T-helper 17 cell (primary cell): ENCODE measurements around the gene LPA. TPM values are rescaled to one million over a fixed set of nuclear protein-coding genes. Genes with fewer than 3 reads are reported as not detected.
"Not testable (repeated sequence)": the region's sequence is repeated elsewhere in the genome, so short reads cannot be mapped to it uniquely, and the experiment has no call there.

Source experiments
- ATAC-seq: fragments of 150-1000 bp; cut with Tn5 transposase; 2 replicates; pipeline ENCODE4 v1.10.0; 2021; ENCODE audit warnings: mild to moderate bottlenecking, moderate library complexity
- DNase-seq, 3 donors: peaks; one replicate each; pipeline versions ENCODE4 v3.0.0 to v3.0.0-alpha.2; 2020 to 2021
- H3K9me3 ChIP-seq: one replicate; pipeline ENCODE4 v1.7.0; 2013; ENCODE audit warnings: low read length, mild to moderate bottlenecking; ENCODE audit not compliant: control insufficient read depth, poor library complexity, severe bottlenecking
- H3K27ac Mint-ChIP-seq: one replicate; pipeline ENCODE4 v1.8.0; 2022; ENCODE audit warnings: mild to moderate bottlenecking, moderate library complexity, mixed read lengths
- H3K27me3 Mint-ChIP-seq: one replicate; pipeline ENCODE4 v1.8.0; 2022; ENCODE audit warnings: mixed read lengths
- H3K36me3 Mint-ChIP-seq: one replicate; pipeline ENCODE4 v1.8.0; 2022; ENCODE audit warnings: low read depth, mixed read lengths
- H3K4me1 Mint-ChIP-seq: one replicate; pipeline ENCODE4 v1.8.0; 2022; ENCODE audit warnings: mild to moderate bottlenecking, mixed read lengths
- H3K4me3 Mint-ChIP-seq: one replicate; pipeline ENCODE4 v1.8.0; 2022; ENCODE audit warnings: mild to moderate bottlenecking, moderate library complexity, mixed read lengths
- total RNA-seq, 4 donors: library from RNA in 2 of 4; stranded (reverse) in 2 of 4; gene quantifications; one replicate each; pipeline ENCODE4 v1.2.3 and lab custom pipeline; 2022 to 2026

The LPA gene
- total RNA-seq, 2 donors from 2014 or later: not detected

DNA sequence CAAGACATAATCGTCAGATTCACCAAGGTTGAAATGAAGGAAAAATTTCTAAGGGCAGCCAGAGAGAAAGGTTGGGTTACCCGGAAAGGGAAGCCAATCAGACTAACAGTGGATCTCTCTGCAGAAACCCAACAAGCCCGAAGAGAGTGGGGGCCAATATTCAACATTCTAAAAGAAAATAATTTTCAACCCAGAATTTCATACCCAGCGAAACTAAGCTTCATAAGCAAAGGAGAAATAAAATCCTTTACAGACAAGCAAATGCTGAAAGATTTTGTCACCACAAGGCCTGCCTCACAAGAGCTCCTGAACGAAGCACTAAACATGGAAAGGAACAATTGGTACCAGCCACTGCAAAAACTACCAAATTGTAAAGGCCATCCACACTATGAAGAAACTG lies 134.6 kb downstream of the LPA start:
- not testable (repeated sequence) for H3K9me3 ChIP-seq, H3K4me3 Mint-ChIP-seq, ATAC-seq, H3K27me3 Mint-ChIP-seq, H3K4me1 Mint-ChIP-seq, H3K27ac Mint-ChIP-seq, H3K36me3 Mint-ChIP-seq, DNase-seq

DNA sequence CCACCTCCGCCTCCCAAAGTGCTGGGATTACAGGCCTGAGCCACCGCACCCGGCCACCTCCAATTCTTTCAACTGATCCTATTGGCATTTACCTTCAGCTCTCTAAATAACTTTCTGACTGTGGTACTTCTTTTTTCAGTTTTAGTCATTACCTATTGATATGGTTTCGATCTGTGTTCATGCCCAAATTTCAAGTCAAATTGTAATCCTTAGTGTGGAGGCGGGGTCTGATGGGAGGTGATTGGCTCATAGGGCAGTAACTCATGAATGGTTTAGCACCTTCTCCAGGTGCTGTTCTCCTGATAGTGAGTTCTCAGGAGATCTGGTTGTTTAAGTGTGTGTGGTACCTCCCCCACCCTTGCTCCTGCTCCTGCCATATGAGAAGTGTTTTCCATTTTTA lies 140.9 kb downstream of the LPA start:
- DNase-seq (no peak), ATAC-seq (no peak)
- Mint-ChIP-seq H3K27ac (no peak overlapping the region), H3K27me3 (no peaks in the 10 kb centered on the region), H3K4me3 (no peak overlapping the region), H3K36me3 (peaks cover 3% of the 10 kb centered on the region), H3K4me1 (peaks cover 28% of the 10 kb centered on the region)
- H3K9me3 ChIP-seq: no peaks in the 10 kb centered on the region

DNA sequence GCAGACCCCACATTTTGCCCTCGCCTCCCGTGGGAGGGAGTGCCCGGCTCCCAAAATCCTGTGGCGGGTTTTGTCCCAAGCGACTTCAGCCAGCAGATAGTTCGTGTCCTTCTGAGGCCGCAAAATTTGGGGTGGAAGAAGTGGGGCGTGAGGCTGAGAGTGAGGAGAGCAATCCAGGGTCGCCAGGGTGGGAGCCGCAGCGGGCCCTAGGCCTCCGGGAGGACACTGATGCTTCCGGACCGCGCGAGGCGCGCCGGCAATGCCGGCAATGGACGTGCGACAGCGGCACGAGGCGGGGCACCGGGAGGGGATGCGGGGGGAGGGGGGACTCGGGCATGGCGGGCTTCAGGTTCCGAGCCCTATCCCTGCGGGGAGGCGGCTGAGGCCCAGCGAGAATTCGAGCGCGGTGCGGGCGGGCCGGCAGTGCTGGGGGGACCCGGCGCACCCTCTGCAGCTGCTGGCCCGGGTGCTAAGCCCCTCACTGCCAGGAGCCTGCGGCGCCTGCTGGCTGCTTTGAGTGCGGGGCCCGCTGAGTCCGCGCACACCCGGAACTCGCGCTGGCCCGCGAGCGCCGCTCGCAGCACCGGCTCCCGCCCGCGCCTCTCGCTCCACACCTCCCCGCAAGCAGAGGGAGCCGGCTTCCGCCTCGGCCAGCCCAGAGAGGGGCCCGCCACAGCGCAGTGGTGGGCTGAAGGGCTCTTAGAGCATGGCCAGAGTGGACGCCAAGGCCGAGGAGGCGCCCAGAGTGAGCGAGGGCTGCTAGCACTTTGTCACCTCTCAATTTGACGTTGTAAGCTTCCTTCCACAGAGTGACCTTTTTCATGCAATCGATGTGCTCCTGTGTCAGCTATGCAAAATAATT lies 143.8 kb downstream of the LPA start:
- peaks cover 42% of the 10 kb centered on the region for H3K4me1 Mint-ChIP-seq
- H3K9me3 ChIP-seq: no peaks in the 10 kb centered on the region
- H3K36me3 Mint-ChIP-seq: no peaks in the 10 kb centered on the region
- H3K27ac Mint-ChIP-seq: peak overlapping the region; percentile 82
- no peaks in the 10 kb centered on the region for H3K27me3 Mint-ChIP-seq
- H3K4me3 Mint-ChIP-seq: peak overlapping the region; percentile 97
- DNase-seq (peak; percentile 62 to 66 (median 66)), ATAC-seq (peak; percentile 85)

DNA sequence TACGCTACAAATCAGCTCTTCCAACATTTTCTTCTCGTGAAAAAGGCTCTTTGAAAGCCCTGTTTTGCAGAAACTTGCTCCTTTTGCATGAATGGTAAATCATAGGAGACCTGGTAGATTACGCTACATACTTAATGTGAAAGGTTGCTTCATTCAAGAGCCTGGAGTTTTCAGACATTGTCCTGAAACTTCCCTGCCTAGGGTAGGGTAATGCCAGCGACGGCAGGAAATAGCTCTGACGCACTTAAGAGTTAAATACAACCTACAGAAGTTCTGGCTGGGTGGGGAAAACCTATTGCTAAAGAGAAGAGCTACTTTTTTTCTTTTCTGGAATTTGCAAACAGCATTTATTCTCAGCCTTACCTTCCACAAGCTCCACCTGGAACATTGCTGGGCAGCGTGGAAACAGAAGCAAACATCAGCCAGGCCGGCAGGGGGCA lies 144.5 kb downstream of the LPA start:
- H3K27ac Mint-ChIP-seq: peak overlapping the region; percentile 82
- DNase-seq: no peak
- peak; percentile 77 for ATAC-seq
- H3K4me3 Mint-ChIP-seq: peak overlapping the region; percentile 97
- H3K36me3 Mint-ChIP-seq: peaks cover 3% of the 10 kb centered on the region
- H3K27me3 Mint-ChIP-seq: no peaks in the 10 kb centered on the region
- no peaks in the 10 kb centered on the region for H3K9me3 ChIP-seq
- H3K4me1 Mint-ChIP-seq: peaks cover 42% of the 10 kb centered on the region

DNA sequence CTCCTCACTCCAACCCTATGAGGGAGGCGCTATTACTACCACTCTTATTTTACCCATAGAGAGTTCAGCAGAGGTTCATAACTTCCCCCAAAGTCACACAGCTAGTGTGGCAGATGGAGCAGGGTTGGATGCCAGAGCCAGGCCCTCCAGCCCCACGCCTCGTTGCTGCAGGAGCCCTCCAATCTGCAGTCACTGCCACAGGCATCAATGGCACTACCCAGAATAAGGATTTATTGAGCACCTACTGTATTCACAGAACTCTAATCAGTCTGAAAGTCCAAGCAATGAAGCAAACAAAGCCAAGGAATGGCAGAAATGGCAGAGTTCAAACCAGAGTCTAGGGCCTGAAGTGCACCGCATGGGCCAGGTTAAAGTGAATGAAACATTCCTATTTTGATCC lies 144.9 kb downstream of the LPA start:
- H3K4me1 Mint-ChIP-seq: peaks cover 39% of the 10 kb centered on the region

DNA sequence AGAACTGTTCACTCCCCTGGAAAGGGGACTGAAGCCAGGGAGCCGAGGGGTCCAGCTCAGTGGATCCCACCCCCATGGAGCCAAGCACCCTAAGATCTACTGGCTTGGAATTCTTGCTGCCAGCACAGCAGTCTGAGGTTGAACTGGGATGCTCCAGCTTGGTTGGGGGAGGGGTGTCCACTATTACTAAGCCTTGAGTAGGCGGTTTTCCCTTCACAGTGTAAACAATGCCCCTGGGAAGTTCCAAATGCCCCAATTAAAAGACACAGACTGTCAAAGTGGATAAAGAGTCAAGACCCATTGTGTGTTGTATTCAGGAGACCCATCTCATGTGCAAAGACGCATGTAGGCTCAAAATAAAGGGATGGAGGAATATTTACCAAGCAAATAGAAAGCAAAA lies 150.2 kb downstream of the LPA start:
- no peak for ATAC-seq
- H3K27ac Mint-ChIP-seq: no peak overlapping the region
- DNase-seq: no peak
- H3K36me3 Mint-ChIP-seq: peaks cover 5% of the 10 kb centered on the region
- H3K9me3 ChIP-seq: no peaks in the 10 kb centered on the region
- no peak overlapping the region for H3K4me3 Mint-ChIP-seq
- peaks cover 33% of the 10 kb centered on the region for H3K4me1 Mint-ChIP-seq
- H3K27me3 Mint-ChIP-seq: no peaks in the 10 kb centered on the region

More for the DNA sequence above, 144.9 kb downstream of the LPA start:
- peak overlapping the region; percentile 97 for H3K4me3 Mint-ChIP-seq
- H3K9me3 ChIP-seq: no peaks in the 10 kb centered on the region
- no peak for DNase-seq
- peaks cover 5% of the 10 kb centered on the region for H3K36me3 Mint-ChIP-seq
- H3K27me3 Mint-ChIP-seq: no peaks in the 10 kb centered on the region
- H3K27ac Mint-ChIP-seq: peak overlapping the region; percentile 82
- no peak for ATAC-seq

DNA sequence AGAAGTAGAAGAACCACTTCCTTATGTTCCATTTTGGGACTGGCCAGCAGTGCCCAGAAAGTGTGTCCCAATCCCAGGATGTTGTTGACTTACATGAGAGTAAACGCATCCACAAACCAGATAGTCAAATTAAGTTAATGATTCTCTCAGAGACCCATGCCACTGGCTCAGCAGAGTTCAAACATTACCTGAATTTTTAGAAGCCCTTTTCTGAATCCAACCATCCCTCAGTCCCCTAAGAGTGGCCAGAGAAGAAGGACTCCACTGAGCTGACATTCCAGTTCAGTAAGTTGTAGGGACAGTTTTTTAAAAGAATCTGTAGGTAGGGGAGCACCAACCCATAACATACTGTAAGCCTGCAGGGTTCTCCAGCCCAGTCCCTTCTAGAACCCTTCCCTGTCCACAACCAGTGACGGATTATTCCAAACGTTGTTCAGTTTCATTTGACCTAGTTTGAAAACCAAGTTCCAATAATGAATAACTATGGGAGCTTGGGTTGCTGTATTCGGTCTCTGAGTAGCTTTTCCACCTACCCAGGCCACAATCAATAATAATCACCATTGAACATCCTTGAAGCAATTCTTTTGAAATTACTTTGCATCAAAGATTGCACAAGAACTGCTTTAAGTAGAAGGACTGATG lies 153.0 kb downstream of the LPA start:
- no peak overlapping the region for H3K4me3 Mint-ChIP-seq
- no peaks in the 10 kb centered on the region for H3K9me3 ChIP-seq
- peaks cover 16% of the 10 kb centered on the region for H3K4me1 Mint-ChIP-seq
- H3K27me3 Mint-ChIP-seq: no peaks in the 10 kb centered on the region
- H3K27ac Mint-ChIP-seq: no peak overlapping the region
- DNase-seq: no peak
- ATAC-seq: no peak
- H3K36me3 Mint-ChIP-seq: peaks cover 6% of the 10 kb centered on the region

DNA sequence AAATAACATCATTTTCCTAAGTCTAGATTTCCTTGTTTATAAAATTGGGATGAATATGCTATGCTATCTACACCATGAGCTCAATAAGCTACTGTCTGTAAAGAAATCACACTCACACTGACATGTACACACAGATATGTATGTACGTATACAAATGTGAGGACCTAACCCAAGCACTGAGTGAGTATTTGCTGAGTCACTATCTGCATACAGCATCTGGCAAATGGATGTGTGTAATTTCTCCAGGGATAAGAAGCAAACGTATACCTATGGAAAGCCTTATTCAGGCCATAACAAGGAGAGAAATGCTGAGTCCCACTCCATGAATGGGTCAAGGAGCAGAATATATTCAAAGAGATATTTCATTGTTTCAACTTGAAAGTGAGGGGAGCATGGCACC lies 153.9 kb downstream of the LPA start:
- peaks cover 15% of the 10 kb centered on the region for H3K4me1 Mint-ChIP-seq

DNA sequence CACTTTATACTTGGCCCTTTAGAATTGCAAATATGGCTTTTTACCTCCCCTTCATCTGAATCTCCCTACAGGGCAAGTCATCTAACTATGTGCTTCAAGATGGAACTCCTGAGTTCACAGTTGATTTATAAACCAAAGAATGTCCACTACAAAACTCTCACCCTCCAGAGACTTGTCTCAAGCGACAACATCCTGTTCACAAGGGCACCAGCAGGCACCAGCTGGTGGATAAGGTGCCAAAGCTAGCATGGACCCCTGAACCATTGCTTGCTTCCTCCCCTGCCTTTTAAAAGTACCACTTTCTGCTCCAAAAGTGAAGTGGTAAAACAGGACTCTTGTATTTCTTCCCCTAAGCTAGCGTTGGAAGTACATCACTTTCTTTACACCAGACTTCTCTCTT lies 154.5 kb downstream of the LPA start:
- DNase-seq (no peak), ATAC-seq (no peak)
- no peaks in the 10 kb centered on the region for H3K9me3 ChIP-seq
- Mint-ChIP-seq H3K4me3 (no peak overlapping the region), H3K36me3 (peaks cover 3% of the 10 kb centered on the region), H3K4me1 (peaks cover 15% of the 10 kb centered on the region), H3K27me3 (no peaks in the 10 kb centered on the region), H3K27ac (no peak overlapping the region)

More for the DNA sequence above, 153.9 kb downstream of the LPA start:
- Mint-ChIP-seq H3K27me3 (no peaks in the 10 kb centered on the region), H3K36me3 (peaks cover 7% of the 10 kb centered on the region), H3K4me3 (no peak overlapping the region), H3K27ac (no peak overlapping the region)
- DNase-seq: no peak
- H3K9me3 ChIP-seq: no peaks in the 10 kb centered on the region
- ATAC-seq: no peak

DNA sequence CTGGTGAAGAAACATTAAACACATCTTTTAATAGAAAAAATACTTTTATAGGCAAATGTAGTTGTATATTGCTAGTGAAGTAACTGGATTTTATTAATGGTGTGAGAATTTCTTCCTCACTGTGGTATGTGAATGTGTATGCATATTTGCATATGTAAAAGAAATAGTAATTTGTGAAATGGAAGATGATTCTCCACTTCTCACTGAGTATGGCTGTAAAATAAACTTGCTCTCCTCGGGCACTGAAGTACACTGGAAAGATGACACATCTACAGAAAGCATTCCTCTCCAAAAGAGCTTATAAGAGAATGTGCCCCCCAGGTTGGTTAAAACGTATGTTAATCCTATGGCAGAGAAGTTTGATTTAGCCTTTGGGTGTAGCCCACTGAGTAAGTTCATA lies 155.5 kb downstream of the LPA start:
- peaks cover 2% of the 10 kb centered on the region for H3K36me3 Mint-ChIP-seq
- no peak overlapping the region for H3K4me3 Mint-ChIP-seq
- ATAC-seq: no peak
- DNase-seq: no peak
- peaks cover 15% of the 10 kb centered on the region for H3K4me1 Mint-ChIP-seq
- no peaks in the 10 kb centered on the region for H3K9me3 ChIP-seq
- no peak overlapping the region for H3K27ac Mint-ChIP-seq
- no peaks in the 10 kb centered on the region for H3K27me3 Mint-ChIP-seq

DNA sequence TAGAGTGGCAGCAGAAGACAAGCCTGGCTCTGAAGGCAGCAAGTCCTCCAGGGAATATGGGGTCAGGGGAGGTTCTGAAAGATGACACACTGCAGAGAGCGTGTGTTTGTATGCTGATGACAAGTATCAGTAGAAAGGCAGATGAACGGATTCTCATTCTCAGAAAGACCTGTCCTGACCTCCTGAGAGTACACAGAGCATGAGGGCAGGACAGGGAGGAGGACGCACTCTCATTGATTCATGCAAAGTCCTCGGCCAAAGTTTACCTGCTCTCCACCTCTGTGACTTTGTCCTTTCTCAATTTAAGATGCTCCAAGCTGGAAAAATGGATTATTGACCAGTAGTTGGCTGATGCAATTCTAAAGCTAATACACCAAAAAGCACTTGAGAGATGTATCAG lies 156.7 kb downstream of the LPA start:
- peaks cover 2% of the 10 kb centered on the region for H3K36me3 Mint-ChIP-seq
- H3K9me3 ChIP-seq: no peaks in the 10 kb centered on the region
- peaks cover 13% of the 10 kb centered on the region for H3K4me1 Mint-ChIP-seq
- H3K27me3 Mint-ChIP-seq: no peaks in the 10 kb centered on the region
- H3K27ac Mint-ChIP-seq: no peak overlapping the region
- ATAC-seq: no peak
- DNase-seq: no peak
- H3K4me3 Mint-ChIP-seq: no peak overlapping the region

DNA sequence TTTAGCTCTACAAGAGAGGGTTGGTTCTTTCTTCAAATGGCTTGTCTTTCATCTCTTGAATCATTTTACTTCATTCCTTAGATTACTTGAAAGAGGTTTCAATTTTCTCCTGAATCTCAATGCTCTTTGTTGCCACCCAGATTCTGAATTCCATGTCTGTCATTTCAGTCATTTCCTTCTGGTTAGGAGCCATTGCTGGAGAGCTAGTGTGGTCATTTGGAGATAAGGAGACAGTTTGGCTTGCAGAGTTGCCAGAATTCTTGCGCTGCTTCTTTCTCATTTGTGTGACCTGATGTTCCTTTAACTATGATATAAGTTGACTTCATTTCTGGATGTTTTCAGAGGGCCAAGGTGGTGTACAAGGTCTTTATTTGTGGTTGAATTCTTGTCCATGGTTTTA lies 158.1 kb downstream of the LPA start:
- DNase-seq: no peak
- no peaks in the 10 kb centered on the region for H3K9me3 ChIP-seq

DNA sequence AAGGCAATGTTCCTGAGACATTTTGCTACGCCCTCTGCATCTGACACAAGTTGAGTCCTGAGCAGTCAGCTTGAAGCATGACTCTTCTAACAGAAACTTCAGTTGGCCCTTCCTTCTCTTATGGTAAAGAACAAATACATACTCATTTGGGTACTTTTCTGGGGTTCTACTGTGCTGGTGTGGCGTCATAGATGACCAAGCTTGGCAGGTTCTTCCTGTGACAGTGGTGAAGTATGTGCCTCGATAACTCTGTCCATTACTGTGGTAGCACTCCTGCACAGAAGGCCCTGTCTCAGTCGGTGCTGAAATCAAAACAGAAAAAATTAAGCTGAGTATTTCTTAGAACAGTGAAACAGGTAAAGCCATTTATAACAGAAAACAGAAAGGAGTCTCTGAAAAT lies 163.4 kb downstream of the LPA start:
- H3K9me3 ChIP-seq: no peaks in the 10 kb centered on the region
- Mint-ChIP-seq H3K4me3 (no peak overlapping the region), H3K4me1 (peaks cover 2% of the 10 kb centered on the region), H3K27me3 (no peaks in the 10 kb centered on the region), H3K27ac (no peak overlapping the region), H3K36me3 (peaks cover 16% of the 10 kb centered on the region)
- ATAC-seq (no peak), DNase-seq (no peak)

More for the DNA sequence above, 158.1 kb downstream of the LPA start:
- no peak for ATAC-seq
- Mint-ChIP-seq H3K36me3 (peaks cover 2% of the 10 kb centered on the region), H3K4me1 (peaks cover 13% of the 10 kb centered on the region), H3K27me3 (no peaks in the 10 kb centered on the region), H3K4me3 (no peak overlapping the region), H3K27ac (no peak overlapping the region)
